GM18867 (cell line): ENCODE data around the gene PATJ.
"Not testable (repeated sequence)": the region's sequence is repeated elsewhere in the genome, so short reads cannot be mapped to it uniquely, and the experiment has no call there.

ENCODE experiments used
- ATAC-seq: cut with Tn5 transposase; IDR thresholded peaks from one replicate; pipeline ENCODE4 v1.9.1; 2021; ENCODE audit warnings: mild to moderate bottlenecking, moderate library complexity; ENCODE audit not compliant: unreplicated experiment

Gene PATJ

DNA sequence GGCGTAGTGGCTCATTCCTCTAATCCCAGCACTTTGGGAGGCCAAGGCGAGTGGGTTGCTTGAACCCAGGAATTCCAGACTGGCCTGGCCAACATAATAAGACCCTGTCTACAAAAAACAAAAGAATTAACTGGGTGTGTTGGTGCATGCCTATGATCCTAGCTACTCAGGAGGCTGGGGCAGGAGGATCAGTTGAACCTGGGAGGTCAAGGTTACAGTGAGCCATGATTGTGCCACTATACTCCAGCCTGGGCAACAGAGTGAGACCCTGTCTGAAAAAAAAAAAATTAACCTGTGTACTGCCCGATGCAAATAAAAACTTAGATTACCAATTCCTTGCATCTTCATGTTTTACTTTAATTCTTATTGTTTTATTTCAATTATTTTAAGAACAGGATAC, 193.2 kb downstream of the PATJ start:
- ATAC-seq: no peak

DNA sequence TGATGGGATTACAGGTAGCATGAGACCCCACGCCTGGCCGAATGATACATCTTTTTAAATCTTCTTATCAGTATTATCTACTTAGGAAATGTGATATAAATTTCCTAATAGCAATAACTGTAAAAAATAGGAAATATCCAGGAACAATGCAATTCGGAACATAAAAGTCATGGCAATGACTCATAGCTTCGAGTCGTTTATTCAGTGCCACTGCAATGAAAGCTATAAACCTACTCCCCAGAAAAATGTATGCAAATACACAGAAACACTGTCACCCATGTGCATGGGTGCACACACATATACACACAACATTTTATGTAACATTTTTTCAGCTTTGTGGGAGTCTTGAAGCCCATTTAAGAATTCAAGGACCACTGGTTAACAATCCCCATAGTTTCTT, 194.6 kb downstream of the PATJ start:
- ATAC-seq: no peak

DNA sequence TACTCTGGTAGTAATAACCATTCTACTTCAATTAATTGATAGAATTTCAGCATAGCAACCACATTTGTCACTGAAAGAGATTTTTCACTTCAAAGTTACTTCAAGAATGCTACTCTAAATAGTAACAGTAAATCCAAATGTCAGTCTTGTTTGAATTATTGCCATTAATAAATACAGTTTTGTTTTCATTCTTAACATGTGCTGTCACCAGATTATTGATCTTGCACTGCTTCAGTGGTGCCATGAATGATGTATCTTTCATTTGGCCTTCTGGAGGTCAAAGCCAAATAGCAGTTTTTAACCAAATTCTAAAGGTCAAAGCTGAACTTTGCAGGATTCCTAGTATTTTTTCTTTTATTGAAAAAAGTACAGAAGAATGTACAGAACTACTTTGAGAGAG, 199.5 kb downstream of the PATJ start:
- no peak for ATAC-seq

DNA sequence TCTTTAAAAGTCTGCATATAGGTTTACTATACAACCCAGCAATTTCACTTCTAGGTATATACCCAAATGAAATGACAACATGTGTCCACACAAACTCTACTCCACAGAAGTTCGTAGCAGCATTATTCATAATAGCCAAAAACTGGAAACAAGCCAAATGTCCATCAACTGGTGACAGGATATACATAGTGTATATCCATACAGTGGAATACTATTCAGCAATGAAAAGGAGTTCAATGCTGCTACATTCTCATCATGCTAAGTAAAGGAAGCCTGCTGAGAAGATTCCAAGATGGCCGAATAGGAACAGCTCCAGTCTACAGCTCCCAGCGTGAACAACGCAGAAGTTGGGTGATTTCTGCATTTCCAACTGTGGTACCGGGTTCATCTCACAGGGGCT, 200.6 kb downstream of the PATJ start:
- ATAC-seq: no peak

DNA sequence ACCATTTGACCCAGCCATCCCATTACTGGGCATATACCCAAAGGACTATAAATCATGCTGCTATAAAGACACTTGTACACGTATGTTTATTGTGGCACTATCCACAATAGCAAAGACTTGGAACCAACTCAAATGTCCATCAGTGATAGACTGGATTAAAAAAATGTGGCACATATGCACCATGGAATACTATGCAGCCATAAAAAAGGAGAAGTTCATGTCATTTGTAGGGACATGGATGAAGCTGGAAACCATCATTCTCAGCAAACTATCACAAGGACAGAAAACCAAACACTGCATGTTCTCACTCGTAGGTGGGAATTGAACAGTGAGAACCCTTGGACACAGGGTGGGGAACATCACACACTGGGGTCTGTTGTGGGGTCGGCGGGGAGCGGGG, 206.4 kb downstream of the PATJ start:
- not testable (repeated sequence) for ATAC-seq

DNA sequence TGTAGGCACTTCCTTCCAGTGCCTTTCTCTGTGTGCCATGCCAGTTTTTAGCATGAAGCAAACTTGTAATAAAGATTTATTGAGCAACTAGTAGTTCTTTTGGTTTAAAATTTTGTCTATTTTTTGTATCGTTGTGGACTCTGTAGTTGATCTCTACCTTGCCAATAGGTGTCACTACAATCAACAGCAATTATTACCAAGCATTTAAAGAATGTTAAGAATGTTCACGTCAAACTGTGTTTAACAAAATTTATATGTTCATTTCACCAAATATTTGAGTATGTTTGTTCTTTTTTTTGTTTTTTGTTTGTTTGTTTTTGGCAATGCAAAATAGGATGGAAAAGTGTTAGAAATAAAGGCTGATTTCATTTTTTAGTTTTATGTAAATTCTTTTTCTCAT, 208.1 kb downstream of the PATJ start:
- no peak for ATAC-seq

DNA sequence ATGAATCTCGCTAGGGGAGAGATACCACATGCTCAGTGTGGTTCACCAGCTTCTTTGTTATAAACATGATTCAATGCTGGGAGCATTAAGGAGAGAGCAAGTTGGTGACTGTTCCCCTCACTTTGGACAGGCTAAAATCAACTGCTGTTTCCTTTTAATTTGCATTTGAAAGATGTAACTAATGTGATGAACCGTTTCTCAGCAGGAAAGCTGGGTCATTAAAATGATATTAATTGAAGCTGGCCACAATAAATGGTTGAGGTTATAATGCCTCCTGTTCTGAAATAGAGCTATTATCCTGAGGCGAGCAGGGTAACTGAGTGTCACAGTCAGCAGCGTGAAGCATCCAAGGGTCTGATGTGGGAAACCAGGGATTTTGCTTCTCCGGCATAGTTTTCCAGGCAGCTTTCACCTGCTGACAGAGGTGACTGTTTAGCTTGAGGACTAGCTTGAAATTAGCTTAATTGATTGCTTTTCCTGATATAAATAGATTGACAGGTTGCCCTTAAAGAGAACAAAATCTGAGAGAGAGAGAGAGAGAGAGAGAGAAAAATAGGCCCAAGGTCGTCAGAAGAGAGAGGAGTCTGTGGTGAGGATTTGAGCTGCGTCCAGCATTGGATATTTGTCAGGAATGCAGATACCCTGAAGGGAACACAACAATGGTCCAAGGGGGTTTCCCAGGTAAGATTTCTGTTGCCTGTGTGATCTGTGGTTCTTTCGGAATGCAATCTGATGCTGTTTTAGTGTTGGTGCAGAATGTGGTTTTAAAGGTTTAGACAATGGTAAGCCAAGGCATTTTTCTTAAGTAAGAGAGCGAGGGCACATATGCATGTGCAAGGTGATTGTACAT, 209.7 kb downstream of the PATJ start:
- no peak for ATAC-seq

DNA sequence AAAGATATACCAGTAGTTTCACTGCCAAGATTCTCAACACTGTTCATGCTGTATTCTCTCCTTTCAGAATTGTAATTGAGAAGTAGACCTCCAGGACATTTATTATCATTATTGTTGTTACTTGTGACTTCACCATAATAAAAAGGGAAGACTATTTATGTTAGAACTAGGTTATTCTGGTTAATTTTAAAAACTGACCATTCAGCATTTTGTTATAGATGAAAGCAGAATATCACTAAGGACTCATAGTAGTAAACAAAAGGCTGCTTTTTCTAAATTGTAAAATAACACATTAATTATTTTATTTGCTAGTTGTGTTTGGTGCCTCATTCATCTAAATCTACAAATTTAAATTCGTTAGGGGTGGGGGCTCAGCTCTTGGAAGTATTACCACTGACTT, 210.4 kb downstream of the PATJ start:
- ATAC-seq: no peak

DNA sequence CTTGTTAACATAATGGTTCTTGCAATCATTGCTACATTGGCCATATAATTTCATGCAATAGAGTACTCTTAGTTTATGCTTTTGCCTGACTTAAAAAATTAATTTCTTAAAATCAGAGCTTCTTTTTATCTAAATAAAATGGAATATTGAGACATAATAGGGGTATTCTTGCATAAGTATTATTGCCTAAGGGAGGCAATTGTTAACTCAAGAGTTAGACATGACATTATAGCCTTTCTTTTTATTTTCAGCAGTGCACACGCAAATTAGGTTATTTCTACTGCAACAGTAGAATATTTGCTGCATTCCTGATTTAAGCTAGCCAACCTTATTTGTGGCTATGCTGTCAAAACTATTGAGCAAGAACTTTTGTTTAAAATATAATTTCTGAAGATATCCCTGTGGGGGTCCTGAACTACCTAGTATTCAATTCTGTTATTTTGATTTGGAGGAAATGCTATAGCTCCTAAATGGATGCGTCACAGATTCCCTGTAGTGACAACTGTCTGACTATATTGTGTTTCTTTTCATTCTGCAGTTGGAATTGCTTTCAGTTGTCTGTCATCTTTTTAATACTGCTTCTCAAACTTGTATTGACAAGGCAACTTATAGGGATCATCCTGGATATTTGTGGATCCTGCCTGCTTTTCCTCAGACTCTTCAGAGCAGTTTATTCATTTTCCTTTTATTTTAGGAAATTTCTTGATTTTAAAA, 211.0 kb downstream of the PATJ start:
- ATAC-seq: no peak

DNA sequence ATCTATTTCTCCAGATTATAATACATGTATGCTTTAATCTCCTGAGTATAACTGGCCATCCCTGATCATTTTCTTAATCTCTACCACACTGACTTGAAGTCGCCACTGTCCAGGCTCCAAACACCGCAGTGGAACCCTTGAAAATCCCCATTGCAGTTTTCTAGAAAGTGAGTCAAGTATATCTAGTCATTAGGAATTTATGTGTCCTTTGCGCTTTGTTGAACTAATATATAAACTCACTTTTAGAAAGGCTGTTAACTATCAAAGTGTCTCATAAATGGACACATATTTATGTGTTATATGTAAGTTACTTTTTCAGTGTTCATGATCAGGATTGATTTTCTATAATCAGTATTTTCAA, 211.5 kb downstream of the PATJ start:
- no peak for ATAC-seq

DNA sequence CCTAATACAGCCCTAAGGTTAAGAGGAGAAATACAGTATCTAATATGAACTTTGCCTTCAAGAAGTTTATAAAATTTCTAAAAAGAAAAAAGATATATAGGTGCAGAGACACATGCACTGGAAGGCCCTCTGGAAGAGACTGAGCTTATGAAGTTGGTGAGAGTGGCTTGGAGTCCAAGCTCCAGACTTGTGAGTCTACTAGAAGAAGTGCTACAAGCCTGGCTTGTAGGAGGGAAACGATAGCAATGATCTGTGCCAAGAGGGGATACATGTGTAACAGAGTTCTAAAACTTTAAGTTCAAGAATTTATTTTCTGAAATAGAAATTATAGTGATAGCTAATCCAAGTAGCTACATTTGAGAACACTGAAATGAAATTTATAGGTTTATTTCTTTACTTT, 213.0 kb downstream of the PATJ start:
- no peak for ATAC-seq

DNA sequence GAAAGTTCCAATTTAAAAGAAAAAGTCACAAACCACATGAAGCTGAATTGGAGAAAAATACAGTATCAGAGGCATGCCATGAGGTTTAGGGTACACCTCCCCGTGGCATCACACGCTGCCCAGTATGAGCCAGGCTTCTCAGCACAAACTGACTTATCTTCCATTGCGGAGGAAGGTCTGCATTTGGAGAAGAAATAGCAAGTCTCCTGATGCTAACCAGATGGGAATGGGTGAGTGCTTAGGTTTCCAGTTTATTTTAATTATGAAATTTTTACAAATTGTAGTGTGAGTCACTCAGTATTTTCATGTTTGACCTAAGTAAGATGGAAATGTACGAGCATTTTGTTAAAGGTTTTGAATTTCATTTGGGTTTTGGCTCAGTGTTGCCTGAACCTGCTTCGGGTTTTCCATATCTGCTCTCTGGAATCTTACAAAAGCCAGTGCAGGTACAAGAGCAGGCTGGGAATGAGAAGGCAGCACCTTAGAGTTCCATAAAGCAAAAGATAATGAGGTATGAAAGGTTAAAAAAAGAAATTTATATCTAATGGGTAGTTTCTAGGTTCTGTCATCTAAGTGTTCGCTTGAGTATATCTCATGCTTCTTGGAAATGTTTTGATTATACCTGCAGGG, 213.9 kb downstream of the PATJ start:
- ATAC-seq: no peak

DNA sequence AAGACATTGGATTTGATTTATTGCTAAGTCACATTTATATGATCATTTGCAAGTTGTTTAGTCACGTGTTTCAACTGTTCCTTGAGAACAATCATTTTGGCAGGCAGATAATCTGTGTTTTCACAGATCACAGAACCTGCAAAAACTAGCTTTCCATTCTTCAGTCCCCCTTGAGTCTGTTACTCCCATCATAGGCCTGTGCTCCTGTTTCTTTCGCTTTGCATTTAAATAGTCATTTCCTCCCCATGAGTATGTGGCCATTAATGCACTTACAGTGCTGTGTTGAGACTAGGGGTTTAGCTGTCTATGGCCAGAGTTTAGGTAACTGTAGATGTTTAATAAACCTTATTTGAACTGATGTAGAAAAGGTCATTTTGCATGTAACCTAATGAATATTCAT, 214.5 kb downstream of the PATJ start:
- no peak for ATAC-seq

DNA sequence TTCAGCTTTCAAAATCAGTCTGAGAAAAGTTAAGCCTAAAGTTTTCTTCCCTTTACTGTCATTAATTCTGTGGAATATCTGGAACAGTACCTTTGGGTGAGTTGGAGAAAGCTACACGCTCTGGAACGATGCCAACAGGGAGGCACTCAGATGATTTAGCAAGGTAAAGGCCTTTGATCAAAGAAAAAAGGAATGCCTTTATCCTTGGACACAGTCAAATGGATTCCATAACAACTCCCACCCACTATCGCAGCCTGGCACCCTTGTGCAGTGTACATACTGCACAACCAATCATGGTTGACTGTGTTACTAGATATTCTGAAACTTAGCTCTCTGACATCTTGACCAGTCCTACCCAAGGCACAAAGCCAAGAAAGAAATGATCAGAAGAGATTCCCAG, 218.7 kb downstream of the PATJ start:
- ATAC-seq: no peak

DNA sequence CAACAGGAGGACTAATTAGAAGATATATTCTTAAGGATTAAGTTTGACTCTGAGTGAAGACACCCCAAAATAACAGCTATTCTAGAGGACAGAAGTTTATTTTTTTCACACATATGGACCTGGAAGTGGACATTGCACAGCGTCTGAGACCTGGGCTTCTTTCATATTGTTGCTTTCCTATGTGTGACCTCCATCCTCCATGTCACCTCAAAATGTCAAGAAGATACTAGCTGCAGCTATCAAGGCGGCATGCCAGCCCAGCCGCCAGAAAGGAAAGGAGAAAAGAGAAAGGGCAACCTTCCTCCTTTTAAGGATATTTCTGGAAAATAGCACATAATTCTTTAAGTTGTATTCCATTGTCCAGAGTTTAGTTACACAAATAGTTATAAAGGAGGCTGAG, 220.4 kb downstream of the PATJ start:
- ATAC-seq: no peak

DNA sequence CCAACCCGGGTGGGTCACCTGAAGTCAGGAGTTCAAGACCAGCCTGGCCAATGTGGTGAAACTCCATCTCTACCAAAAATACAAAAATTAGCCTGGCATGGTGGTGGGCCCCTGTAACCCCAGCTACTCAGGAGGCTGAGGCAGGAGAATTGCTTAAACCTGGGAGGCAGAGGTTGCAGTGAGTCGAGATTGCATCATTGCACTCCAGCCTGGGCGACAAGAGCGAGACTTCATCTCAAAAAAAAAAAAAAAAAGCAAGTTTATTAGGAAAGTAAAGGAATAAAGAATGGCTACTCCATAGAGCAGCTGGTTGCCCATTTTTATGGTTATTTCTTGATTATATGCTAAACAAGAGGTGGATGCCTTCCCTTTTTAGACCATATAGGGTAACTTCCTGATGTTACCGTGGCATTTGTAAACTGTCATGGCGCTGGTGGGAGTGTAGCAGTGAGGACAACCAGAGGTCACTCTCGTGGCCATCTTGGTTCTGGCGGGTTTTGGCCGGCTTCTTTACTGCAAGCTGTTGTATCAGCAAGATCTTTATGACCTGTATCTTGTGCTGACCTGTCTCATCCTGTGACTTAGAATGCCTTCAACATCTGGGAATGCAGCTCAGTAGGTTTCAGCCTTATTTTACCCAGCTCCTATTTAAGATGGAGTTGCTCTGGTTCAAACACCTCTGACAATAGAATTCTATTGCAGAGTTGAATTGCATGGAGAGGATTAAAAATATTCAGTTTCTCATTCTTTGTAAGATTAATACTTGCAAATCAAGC, 224.4 kb downstream of the PATJ start:
- ATAC-seq: not testable (repeated sequence)

DNA sequence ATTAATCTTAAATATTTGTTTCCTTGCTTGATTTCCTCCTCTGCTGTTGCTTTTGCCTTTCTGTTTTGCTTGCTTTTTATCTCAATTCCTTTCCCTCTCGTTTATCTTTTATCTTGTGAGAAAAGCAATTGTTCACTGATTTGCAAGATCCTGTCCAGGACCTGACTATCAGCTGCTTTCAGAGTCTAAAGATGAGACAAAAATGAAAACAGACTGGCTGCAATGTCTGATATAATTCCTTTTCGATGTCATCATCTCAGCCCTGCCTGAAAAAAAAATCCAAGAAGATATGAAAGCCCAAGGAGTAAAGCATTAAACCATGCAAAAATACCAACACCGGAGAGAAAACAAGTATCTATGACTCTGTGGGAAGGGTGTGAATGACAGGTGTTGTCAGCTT, 225.5 kb downstream of the PATJ start:
- no peak for ATAC-seq

DNA sequence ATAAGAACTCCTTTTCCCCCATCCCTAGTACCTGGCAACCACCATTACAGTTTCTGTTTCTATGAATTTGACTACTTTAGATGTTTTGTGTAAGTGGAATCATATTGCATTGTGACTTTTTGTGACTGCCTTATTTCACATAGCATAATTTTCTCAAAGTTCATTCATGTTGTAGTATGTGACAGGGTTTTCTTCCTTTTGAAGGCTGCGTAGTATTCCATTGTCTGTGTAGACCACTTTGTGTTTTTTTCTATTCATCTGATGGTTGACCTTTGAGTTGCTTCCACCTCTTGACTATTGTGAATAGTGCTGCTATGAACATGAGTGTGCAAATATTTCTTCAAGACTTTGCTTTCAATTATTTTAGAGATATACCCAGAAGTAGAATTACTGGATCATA, 226.6 kb downstream of the PATJ start:
- ATAC-seq: no peak

DNA sequence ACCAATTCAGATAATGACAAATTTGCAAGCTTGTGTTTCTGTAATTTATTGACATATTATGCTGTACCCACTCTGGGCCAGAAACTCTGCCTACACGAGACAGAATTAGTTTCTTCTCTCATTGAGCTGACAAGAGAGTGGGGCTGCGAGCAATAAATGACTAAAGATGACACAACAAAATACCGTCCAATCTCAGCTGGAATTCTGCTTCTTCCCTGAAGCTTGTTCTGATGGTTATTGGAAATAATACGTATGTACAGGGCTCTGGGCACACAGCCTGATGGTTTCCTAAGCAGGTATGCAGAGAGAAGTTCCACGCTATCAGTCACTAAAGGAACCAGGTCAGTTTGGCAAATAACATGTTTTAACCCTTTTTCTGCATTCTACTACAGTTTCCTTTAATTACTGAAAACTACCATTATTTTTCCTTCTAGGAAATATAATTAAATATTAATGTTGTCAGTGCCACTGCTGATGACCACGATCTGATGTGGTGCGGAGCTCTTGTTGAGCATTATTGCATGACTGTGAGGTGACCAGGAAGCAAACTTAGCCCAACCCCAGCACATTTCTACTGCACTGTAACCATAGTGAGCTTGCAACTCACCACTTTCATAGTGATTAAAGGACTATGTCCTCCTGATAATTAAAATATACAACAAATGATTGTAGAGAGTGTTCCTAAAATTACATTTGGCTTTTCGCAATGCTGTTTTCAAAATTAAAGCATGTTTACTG, 231.0 kb downstream of the PATJ start:
- no peak for ATAC-seq

DNA sequence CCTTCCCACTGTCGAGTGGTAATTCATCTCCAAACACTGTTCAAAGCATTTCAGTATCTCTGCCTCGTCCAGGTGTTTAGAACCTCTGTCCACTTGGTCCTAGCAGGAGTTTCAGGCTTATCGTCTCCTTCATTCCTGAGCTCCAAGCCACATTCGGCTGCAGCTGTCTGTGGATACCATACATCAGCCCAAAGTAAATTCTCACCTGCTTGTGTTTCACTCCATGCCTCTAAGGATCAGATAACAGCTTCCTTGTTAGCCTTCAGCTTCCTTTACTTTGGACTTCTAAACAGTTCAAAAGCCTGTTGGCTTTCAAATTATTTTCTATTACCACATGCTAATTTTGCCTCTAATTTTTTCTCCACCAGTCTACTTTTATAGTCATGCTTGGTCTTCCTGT, 233.4 kb downstream of the PATJ start:
- ATAC-seq: no peak

DNA sequence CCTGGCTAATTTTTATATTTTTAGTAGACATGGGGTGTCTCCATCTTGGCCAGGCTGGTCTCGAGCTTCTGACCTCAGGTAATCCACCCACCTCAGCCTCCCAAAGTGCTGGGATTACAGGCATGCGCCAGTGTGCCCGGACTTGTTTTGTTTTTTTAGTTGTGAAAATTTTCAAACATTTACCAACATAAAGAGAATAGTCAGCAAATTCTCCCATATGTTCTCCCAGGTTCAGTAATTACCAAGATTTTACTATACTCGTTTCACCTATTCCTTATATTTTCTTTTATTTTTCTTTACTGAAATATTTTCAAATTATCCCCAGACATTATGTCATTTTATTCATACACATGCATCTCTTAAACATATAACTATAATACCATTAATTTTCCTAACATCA, 234.3 kb downstream of the PATJ start:
- no peak for ATAC-seq
